ENCODE measurements around the gene FBXL17. TPM values are rescaled to one million over a fixed set of nuclear protein-coding genes. Genes with fewer than 3 reads are reported as not detected.
"Not testable (repeated sequence)": the region's sequence is repeated elsewhere in the genome, so short reads cannot be mapped to it uniquely, and the experiment has no call there.

FBXL17 gene
- 27.1 TPM for total RNA-seq

DNA sequence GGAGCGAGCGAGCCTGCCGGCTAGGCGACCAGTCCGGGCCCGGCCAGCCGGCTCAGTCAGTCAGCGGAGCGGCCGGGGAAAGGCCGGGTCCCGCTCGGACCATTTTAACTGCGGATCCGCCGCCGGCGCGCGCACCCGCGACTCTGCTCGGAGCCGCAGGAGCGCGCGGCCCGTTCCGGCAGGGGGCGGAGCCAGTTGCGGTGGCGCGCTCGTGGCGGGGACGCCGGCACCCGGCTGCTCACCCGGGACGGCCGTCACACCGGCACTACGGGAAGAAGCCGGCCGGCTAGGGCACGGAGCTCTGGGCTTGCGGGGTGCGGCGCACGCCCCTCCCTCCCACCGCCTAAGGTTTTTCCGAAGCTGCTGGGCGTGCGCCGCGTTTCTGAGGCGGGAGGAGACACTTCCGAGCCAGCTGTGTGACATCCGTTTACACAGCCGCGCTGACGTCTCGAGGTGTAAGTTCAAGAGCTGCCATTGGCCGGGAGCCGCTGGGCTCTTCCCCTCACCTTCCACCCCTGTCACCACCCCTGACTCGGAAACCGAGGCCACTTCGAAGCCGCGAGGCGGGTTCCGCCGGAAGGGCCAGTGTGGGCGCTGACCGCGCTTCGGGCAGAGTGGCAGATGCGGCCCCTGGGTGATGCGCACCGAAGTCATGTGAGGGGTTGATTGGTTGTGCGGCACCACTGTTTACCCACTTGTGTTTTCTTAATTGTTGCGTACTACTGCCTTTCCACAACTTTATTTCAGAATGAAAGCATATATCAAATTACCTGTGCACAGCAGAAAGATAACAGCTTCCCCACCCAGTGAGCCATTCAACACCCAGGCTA lies at the start of gene FBXL17:
Gene FBXL17 (minus strand): TSS at position 145 of the 830 bp plus-strand sequence.
- peak; percentile 95 for DNase-seq (ENCODE audit: low spot score)

DNA sequence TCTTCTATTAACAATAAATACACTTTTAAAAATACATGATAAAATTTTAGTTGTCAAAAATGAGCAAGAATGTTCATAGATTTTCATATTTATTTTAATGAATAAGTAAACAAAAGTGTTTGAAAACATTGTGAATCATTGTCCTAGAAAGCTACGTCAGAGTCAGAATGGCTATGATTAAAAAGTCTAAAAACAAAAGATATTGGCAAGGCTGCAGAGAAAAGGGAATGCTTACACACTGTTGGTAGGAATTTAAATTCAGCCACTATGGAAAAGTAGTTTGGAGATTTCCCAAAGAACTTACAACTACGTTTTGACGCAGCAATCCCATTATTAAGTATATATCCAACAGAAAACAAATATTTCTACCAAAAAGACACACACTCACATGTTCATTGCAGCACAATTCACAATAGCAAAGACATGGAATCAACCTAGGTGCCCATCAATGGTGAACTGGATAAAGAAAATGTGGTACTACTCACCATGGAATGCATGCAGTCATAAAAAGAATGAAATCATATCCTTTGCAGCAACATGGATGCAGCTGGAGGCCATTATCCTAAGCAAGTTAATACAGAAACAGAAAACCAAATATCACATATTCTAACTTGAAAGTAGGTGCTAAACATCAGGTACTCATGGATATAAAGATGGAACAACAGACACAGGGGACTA lies 49.2 kb upstream of the FBXL17 start:
- no peak for DNase-seq (ENCODE audit: low spot score)

DNA sequence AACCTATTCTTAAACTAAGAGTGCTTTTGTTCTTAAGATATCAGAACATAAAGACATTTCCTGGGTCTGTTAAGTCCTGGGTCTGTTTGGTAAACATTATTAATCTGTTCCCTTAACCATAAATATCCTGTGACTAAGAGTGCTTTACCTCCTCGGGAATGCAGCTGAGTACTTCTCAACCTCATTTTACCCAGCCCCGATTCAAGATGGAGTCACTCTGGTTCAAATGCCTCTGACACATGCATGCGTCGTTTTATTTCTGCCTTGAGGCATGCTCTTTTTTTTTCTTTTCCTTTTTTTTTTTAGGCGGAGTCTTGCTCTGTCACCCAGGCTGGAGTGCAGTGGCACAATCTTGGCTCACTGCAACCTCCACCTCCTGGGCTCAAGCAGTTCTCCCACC lies 39.8 kb upstream of the FBXL17 start:
- no peak for DNase-seq (ENCODE audit: low spot score)

DNA sequence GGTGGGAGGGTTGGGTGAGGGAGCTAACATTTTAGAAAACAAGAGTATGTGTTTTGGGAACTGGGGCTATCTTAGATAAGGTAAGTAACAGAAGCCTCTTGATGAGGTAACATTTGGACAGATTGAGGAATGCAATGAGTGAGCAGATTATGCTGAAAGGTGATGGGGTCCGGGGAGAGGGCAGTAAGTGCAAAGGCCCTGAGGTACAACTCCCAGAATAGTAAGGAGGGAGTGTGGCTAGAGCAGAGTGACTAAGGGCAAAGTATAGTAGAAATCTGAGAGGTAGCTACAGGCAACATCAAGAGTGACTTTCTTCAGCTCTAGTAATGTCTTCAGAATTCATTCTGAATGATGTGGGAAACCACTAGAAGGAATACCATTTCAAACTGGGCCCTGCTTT lies 38.9 kb upstream of the FBXL17 start:
- DNase-seq (ENCODE audit: low spot score) = no peak

DNA sequence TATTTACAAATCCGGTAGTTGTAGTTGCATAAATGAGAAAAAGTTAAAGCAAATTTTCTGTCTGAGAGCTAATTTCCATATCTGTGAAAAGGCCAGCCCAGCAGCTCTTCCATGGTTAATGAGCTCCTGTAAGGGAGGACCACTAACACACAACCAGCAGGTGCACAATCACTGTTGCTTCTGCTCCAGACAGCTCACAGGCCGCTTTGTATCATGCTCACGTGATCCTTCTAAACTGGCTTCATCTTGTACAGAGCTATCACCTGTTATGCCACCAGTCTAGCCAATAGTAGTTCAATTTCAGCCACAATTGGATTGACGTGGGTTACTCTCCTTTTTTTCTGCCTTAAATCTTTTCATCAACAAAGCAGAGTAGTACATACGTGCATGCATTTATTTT lies 38.3 kb upstream of the FBXL17 start:
- no peak for DNase-seq (ENCODE audit: low spot score)

DNA sequence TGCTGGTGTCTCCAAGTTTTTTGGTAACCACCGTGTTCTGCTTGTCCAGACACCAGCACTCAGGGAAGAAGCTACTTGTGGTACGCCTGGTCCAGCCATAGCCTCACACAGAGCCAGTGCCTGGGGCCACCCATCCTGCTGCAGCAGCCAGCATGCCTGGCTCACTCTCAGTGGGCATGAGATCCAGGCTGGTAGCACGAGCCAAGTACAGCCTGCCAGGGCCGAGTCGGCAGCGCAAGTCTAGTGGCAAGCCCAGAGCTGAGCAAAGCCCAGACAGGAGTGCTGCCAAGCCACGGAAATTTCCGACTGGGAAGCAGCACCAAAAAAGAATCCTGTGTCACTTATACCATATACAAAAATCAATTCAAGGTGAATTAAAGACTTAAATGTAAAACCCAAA lies 36.3 kb upstream of the FBXL17 start:
- DNase-seq (ENCODE audit: low spot score) = no peak

DNA sequence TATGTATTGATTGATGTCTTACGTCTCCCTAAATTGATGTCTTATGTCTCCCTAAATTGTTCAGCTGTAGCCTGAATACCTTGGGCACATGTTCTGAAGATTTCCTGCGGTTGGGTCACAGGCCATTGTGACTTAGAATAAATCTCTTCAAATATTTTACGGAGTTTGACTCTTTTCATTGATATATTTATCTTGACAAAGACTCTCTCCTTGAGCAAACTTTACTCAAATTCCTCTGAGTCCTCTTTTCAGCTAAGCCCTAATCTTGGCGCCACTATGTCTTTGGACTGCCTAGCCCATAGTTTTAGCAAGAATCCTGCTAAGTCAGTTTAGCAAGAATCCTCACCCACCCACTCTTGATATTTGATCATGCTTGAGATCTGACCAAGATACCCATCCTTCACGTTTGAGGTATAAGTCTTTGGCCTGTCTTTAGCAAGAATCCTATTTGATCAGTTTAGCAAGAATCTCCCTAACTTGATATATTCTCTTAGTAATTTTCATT lies 35.3 kb upstream of the FBXL17 start:
- no peak for DNase-seq (ENCODE audit: low spot score)

DNA sequence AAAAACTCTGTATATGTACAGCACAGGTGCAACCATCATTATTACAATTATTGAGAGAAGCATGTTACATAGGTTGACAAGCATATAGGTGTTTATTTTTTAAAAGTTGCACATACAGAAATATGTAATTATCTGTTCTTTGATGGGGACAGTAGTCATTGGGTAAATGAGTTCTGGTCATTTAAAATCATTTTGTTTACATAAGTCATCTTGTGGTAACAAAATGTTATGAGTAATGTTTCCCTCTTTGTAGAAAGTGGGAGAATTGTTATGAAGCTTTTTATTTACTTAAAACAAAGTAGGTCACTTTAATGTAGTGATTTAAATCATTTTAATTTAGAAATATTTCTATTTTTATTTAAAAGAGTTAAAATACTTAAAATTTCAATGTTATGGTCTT lies 33.8 kb upstream of the FBXL17 start:
- DNase-seq (ENCODE audit: low spot score) = no peak

DNA sequence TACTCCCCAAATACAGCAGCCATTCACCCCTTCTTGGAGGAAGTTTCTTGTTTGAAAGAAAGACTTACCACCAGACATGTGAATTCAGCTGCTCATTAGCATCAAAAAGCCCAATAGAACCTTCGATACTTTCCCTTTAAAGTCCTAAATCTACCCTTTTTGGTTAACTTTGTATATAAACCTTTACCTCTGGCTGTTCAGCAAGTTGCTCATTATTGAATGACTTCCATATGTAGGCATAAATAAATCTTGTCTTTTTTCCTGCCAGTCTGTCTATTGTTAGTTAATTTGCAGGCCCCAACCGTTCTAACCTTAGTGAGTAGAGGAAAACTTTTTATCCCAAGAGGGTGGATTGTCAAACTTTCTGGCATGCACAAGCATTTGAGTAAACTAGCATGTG lies 27.9 kb upstream of the FBXL17 start:
- no peak for DNase-seq (ENCODE audit: low spot score)

DNA sequence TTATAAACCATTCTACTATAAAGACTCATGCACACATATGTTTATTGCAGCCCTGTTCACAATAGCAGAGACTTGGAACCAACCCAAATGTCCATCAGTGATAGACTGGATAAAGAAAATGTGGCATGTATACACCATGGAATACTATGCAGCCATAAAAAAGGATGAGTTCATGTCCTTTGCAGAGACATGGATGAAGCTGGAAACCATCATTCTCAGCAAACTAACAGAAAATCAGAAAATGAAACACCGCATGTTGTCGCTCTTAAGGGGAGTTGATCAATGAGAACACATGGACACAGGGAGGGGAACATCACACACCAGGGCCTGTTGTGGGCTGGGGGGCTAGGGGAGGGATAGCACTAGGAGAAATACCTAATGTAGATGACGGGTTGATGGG lies 23.3 kb upstream of the FBXL17 start:
- DNase-seq (ENCODE audit: low spot score) = not testable (repeated sequence)

DNA sequence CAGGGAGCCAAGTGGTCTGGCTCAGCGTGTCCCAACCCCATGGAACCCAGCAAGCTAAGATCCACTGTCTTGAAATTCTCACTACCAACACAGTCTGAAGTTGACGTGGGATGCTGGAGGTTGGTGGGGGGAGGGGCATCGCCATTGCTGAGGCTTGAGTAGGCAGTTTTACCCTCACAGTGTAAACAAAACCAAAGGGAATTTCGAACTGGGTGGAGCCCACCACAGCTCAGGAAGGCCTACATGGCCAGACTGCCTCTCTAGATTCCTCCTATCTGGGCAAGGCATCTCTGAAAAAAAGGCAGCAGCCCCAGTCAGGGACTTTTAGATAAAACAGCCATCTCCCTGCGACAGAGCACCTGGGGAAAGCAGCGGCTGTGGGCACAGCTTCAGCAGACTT lies 17.1 kb upstream of the FBXL17 start:
- no peak for DNase-seq (ENCODE audit: low spot score)

DNA sequence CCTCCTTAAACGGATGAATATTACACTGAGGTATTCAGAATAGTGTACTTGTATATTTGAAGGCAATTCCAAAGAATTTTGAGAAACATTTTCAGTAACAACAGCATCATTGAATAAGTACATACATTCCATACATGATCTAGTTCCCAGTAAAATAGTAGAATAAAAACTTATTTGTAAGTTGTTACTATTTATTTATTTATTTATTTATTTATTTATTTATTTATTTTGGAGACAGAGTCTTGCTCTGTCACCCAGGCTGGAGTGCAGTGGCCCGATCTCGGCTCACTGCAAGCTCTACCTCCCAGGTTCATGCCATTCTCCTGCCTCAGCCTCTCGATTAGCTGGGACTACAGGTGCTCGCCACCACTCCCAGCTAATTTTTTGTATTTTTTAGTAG lies 14.9 kb upstream of the FBXL17 start:
- DNase-seq (ENCODE audit: low spot score) = not testable (repeated sequence)

DNA sequence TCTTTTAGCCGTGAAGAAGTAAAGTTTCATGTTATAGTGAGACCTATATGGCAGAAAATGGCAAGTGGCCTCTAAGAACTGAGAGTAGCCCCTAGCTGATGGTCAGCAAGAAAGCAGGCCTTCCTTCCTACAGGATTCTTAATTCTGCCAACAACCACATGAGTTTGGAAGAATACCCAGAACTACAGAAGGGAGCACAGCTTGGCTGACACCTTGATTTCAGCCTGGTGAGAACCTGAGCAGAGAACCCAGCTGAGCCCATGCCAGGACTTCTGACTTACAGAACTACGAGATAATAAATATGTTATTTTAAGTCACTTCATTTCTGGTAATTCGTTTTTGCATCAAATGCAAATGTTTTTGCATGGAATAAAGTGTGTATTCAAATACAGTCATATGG lies 5.9 kb upstream of the FBXL17 start:
- DNase-seq (ENCODE audit: low spot score) = no peak

DNA sequence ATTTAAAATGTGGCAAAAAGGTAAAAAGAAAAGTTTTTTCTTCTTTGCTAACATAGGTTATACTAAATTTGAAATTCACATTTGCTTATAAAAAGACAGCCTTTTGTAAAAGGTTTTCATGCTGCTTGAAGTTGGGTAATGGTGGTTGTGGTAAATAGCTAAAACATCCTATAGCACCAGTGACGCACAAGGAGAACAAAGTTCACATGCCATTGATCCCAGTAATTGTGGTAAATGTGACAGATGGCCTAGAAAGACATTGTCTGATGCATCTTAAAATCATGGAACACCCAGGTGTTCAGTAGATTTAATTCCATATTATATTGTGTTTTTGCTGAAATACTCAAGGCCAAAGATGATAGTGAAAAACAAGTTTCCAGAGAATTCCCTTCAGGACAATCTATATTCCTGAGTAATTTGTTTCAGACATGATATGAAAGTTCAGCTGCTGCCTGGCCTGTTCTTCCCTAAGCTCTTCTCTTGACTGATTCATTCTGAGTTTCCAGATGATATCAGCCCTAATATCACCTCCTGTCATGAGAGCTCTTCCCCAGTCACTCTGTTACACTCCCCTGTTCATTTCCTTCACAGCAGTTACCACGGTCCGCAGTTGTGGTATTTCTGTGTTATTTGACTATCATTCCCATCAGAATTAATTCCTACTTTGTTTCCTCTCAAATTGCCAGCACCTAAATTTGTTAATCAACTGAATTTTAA lies 4.6 kb upstream of the FBXL17 start:
- no peak for DNase-seq (ENCODE audit: low spot score)

DNA sequence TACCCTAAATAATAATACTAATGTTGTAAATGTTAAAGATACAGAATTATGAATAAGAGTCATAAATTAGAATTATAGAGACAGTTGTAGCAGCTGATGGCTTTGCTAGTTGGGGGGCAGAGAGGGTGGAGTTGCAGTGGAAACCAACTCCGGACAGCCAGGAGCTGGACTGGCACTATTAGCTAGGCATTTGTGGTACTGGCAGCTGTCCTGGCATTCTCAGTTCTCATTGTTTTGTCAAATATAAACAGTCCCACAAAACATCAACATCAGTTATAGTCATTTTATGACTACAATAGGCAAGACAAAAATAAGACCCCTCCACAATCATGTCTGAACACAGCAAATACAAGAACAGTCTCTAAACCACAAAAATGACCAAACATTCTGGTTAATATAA lies 2.8 kb upstream of the FBXL17 start:
- DNase-seq (ENCODE audit: low spot score) = no peak

DNA sequence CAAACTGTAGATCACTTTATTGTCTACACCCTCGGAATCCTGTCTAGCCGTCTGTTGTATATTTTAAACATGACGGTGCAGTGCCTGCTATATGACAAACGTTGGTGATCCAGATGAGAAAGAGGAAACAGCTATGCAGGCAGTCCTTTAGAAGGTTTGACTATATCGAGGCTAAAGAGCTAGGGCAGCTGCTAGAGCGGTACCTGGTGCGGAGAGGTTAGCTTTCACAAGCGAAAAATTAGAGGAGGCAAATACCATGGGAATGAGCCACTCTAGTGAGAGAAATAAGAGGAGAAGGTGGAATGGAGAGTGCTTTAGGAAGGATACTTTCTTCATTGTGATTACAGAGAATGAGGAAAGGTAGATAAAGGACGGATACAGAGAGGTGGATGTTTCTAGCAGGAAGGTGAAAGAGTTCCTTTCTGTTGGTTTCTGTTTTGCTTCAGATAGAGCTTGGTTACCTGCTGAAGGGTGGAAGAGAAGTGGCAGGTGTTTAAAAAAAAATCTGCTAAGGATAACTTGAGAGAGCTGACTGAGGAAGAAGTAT lies 959 bp upstream of the FBXL17 start:
- no peak for DNase-seq (ENCODE audit: low spot score)

DNA sequence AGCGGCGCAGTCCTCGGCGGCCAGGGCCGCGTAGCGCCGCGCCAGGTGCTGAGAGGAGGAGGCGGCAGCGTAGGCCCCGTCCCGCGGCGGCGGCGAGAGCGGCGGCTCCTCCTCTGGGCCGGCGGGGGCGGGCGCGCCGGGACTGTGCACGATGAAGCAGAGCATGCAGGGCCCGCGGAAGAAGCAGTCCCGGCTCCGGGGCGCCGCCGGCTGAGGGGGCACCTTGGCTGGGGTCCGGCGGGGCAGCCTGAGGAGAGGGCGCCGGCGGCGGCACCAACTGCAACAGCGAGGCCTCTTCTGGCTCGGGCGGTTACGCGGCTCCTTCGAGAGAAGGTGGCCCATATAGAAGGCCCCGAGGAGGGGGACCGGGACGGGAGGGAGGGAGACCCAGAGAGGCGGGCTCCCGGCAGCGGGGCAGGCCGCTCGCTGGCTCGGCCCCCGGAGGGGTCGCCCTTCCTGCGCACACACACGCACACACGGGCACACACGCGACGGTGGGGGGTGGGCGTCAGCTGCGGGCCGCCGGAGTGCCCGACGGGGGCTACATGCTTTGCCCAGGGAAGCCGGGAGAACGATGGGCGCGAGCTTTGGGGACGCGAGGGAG lies 446 bp downstream of the FBXL17 start:
- DNase-seq (ENCODE audit: low spot score) = peak; percentile 80

DNA sequence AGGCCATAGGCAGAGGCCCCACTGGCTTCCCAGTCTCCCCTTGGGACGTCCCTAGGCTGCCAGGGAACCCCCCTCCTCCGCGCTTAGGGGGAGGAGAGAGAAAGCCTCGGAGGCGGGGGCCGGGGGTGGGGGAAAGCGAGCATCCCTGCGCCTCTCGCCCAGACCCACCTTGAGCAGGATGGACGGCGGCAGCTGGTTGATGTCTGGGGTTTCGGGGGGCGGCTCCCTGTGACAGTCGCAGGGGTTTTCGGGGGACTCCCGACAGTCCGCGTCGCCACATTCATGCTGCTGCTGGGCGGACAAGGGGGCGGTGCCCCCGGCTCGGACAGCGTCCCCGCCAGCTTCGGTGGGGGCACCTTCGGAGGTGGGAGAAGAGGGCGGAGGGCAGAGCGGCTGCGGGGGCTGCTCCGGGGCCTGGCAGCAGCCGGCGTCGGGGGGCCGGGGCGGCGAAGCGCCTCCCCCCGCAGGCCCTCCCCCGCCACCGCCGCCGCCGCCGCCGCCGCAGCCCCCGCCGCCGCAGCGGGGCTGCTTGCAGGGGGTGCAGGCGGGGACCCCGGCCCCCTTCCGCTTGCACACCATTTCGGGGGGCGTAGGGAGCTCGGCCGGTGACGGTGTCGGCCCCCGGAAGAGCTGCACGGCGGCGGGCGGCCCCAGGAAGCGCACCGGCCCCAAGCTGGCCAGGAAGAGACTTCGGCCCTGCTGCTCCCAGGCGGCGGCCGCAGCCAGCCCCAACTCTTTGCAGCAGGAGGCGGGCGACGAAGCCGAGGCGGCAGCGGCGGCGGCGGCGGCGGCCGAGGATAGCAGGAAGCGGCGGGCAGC lies 1.2 kb downstream of the FBXL17 start:
- DNase-seq (ENCODE audit: low spot score) = peak; percentile 53

DNA sequence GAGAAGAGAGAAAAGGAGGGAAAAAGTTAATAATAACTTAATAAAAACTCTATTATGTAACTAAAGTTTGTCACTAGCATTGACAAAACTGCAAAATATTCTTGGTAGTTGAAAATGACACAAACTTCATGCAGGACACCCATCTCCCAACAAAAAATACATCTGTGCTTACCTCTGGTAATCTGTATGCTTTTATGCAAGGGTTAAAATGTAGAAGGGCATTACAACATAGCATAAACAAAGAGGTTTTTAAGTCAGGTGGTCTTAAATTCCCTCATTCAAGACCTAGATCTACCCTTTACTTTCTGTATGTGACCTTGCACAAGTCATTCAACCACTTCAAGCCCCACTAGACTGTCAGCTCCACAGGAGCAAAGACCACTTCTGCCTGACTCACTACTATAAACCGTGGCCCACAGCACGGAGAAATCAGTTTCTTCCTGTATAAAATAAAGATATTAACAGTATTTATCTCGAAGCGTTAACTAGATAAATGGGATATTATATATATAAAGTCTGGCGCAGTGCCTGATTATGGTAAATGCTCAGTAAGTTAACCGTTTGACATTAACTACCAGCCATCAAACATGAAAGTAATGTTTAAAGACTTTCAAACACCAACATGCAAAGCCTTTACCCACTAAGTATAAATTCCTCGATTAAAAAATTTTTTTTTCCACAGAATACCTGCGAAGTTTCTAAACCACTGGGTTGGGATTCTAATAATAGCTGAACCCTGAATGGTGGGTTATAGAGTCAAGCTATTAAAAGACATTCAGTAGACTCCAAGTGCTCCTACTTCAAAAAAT lies 2.0 kb downstream of the FBXL17 start:
- DNase-seq (ENCODE audit: low spot score) = no peak

DNA sequence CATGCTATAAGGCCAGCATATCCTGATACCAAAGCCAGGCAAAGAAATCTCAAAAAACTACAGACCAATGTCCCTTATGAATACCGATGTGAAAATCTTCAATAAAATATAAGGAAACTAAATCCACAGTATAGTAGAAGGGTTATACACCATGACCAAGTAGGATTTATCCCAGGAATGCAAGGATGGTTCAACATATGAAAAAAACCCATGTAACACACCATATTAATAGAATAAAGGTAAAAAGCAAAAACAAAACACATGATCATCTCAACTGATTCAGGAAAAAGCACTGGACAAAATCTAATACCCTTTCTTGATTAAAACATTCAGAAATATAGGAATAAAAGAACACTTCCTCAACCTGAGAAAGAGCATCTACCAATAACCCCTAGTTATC lies 6.1 kb downstream of the FBXL17 start:
- no peak for DNase-seq (ENCODE audit: low spot score)
